ENCODE measurements around the gene ZRANB1. TPM values are rescaled to one million over a fixed set of nuclear protein-coding genes. Genes with fewer than 3 reads are reported as not detected.

Gene ZRANB1
- total and polyA plus RNA-seq, 8 donors = 4.3 to 12.2 (median 7.7) TPM

DNA sequence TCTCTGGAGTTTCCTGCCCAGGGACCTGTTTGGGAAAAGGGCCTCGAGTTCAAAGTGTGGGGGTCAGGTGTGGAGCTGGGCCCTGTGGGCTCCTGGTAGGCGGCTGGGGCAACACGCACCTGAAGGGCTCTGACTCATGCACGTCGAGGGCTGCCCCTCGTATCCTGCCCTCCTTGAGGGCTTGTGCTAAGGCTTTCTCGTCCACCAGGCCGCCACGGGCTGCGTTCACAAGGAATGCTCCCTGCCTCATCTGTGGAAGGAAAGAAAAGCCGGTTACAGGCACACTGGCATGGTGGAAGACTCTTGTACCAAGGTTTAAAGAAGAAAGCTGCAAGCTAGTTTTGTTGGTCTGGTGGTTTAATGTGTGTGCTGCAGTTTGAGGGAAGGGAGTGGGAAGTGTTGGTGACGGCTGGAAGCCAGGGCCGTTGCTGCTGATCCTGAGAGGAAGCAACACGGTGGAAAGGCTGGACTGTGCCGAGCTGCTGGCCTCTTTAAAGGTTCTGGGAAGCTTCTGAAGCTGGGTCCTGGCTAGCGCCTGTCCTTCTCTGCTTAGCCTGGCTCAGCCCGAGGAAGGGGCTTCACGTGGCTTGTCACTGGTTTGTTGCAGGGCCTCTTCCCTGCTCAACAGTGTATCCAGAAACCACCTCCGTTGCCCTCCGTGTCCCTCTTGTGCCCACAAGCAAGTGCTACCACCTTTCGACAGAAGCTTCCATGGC is 52.0 kb downstream of the ZRANB1 start:
- peaks cover 8 to 80% (median 25%) of the 10 kb centered on the region in 3 donors for H3K36me3 ChIP-seq
- intact Hi-C loops (cut with DNase I) = no loop called here

DNA sequence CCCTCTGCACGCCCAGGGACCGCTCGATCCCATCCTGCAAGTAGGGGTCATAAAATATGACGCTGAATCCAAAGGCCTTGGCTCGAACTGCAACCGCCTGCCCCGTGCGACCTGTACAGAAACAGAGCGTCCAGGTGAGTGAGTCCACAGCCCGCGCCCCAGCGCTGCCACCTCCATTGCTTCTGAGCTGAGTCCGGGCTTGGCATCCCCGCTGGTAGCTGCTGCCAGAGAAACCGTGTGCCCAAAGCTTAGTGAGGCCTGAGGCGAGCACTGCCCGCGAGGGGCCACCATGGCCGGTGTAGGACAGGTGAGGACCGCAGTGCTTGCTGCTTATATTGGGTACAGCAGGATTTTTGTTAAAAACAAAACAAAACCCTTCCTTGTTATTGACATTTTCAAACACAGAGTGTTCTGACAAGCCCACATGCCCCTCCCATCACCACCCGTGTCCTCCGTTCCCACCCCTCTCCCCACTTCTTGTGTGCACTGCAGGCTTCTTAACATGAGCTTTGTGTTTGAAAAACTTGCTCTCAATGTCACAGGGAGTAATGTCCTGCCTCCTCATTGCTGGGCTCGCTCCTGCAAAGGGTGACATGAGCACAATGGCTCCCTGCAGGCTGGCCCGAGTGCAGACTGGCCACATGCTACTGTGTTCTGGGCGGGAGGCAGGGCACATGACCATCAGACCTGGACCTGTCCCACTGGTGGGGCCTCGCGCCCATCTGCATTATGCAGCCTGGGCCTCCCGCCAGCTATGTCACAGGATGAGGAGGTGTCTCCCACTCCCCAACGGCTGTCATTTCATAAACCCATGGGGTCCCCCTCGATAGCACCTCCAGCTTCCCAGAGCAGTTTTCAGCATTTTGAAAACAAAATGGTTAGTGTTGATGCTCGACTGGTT is 52.9 kb downstream of the ZRANB1 start:
- no peak for TF ChIP-seq CTCF (IDR thresholded peaks at IDR 0.05)
- Histone ChIP-seq H3K27me3 (no peaks in the 10 kb centered on the region), H3K9me3 (no peaks in the 10 kb centered on the region), H3K4me1 (peaks cover 1 to 7% (median 3%) of the 10 kb centered on the region in 3 donors), H3K36me3 (peaks cover 8 to 73% (median 25%) of the 10 kb centered on the region in 3 donors), H3K4me3 (no peak overlapping the region), H3K27ac (no peak overlapping the region)
- DNase-seq = peak in 1 of 6 donors; percentile 21
- intact Hi-C loops (cut with DNase I) = no loop called here
- ATAC-seq = no peak
- WGBS, 2 donors = 85 to 89% methylated on average over 31 of the region's 31 CpGs
- no peak for FAIRE-seq

More for the DNA sequence above, 52.0 kb downstream of the ZRANB1 start:
- FAIRE-seq (no peak), DNase-seq (peak in 1 of 6 donors; percentile 12), ATAC-seq (no peak)
- no peak for TF ChIP-seq CTCF (IDR thresholded peaks at IDR 0.05)
- H3K27ac ChIP-seq = no peak overlapping the region
- H3K4me1 ChIP-seq = no peaks in the 10 kb centered on the region
- 90% methylated on average over 21 of the region's 21 CpGs for WGBS, 2 donors
- H3K4me3 ChIP-seq = no peak overlapping the region
- H3K9me3 ChIP-seq = no peaks in the 10 kb centered on the region
- H3K27me3 ChIP-seq = no peaks in the 10 kb centered on the region

- Histone ChIP-seq H3K4me3 (no peak overlapping the region), H3K27ac (no peak overlapping the region), H3K4me1 (peaks cover 8 to 12% (median 11%) of the 10 kb centered on the region in 3 donors), H3K9me3 (no peaks in the 10 kb centered on the region), H3K27me3 (no peaks in the 10 kb centered on the region), H3K36me3 (peaks cover 8 to 68% (median 21%) of the 10 kb centered on the region in 3 donors)
- DNase-seq (peak in 1 of 6 donors; percentile 11), ATAC-seq (no peak), FAIRE-seq (no peak)
- 93 to 94% methylated on average over 11 of the region's 11 CpGs for WGBS, 2 donors
- no peak for TF ChIP-seq CTCF (IDR thresholded peaks at IDR 0.05)
- intact Hi-C loops (cut with DNase I) = no loop called here
These were observed 53.7 kb downstream of the ZRANB1 start for GRCh38 chr10:124995605-124996004.

DNA sequence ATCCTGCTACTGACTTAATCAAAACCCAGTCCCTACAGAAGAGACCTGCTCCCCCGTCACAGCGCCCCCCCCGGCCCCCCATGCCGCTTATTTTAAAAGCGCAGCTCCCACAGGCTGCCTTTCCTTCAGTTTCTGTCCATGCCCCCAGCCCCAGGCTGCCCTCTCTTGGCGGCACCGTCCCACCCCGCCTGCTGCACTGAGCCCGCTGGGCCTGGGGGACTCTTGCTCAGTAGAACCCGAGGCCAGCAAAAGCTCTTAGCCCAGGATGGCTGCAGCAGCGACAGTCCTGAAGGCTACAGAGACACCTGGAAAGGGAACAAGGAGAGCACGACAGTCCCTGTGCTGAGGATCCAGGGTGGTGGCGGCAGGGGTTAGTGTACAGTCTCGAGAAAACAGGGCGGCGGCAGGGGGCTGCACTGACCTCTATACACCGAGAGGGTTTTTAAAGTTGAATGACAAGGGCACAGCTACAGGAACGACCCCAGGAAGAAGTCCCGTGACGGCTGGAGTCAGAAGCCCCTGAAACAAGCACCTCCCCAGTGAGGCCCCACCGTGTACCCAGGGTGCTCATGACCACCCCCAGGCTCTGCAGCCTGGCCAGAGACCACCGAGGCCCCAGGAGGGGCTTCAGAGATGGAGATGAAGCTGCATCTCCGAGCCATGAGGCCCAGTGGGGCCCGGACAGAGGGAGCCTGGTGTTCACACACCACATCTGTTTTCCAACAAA is 54.4 kb downstream of the ZRANB1 start:
- intact Hi-C loops (cut with DNase I) = no loop called here

More for the DNA sequence above, 54.4 kb downstream of the ZRANB1 start:
- H3K4me1 ChIP-seq = peaks cover 11 to 19% (median 15%) of the 10 kb centered on the region in 3 donors
- no peaks in the 10 kb centered on the region for H3K9me3 ChIP-seq
- no peak overlapping the region for H3K27ac ChIP-seq
- peak in 1 of 6 donors; percentile 11 for DNase-seq
- H3K4me3 ChIP-seq = no peak overlapping the region
- 89 to 91% methylated on average over 24 of the region's 24 CpGs for WGBS, 2 donors
- H3K36me3 ChIP-seq = peaks cover 8 to 62% (median 14%) of the 10 kb centered on the region in 3 donors
- ATAC-seq = no peak
- no peaks in the 10 kb centered on the region for H3K27me3 ChIP-seq
- TF ChIP-seq CTCF (IDR thresholded peaks at IDR 0.05) = no peak
- FAIRE-seq = no peak

Data from pancreas (tissue), 10 donors.